Suppressor macrophage treated with lipopolysaccharide for 1 hour (primary cell): ENCODE measurements around the gene ENPP7.
A peak's percentile ranks its signal among the peaks of the same experiment; 100 is the strongest.

Experiments
- DNase-seq, 3 donors: peaks; one replicate each; pipeline ENCODE4 v3.0.0-alpha.2; 2020 to 2022

Gene ENPP7

DNA sequence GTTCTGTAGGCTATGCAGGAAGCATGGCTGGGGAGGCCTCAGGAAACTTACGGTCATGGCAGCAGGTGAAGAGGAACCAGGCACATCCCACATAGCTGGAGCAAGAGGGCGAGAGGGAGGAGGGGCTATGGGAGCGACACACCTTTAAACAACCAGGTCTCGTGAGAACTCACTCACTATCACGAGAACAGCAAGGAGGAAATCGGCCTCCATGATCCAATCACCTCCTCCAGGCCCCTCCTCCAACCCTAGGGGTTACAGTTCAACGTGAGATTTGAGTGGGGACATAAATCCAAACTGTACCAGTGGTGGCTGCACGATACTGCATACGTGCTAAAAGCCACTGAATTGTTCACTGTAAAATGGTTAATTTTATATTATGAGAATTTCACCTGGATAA lies 26.1 kb upstream of the ENPP7 start:
- no peak for DNase-seq

DNA sequence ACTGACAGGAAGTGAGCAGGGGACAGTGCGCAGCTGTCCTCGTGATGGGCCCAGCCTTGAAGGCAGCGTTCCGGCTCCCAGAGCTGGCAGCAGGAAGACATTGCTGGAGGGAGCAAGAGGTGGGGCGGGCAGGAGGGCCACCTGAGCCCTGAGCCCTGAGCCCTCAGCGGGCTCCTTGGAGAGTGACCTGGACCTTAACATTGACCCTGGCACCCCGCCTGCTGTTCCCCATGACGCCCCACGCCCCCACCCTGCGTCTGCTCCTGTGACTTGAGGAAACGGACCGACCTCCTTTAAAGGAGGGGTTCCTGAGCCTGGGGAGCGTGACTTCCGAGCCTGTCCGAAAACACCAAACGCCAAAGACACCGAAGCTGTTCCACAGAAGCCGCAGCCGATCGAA lies 25.1 kb upstream of the ENPP7 start:
- no peak for DNase-seq

DNA sequence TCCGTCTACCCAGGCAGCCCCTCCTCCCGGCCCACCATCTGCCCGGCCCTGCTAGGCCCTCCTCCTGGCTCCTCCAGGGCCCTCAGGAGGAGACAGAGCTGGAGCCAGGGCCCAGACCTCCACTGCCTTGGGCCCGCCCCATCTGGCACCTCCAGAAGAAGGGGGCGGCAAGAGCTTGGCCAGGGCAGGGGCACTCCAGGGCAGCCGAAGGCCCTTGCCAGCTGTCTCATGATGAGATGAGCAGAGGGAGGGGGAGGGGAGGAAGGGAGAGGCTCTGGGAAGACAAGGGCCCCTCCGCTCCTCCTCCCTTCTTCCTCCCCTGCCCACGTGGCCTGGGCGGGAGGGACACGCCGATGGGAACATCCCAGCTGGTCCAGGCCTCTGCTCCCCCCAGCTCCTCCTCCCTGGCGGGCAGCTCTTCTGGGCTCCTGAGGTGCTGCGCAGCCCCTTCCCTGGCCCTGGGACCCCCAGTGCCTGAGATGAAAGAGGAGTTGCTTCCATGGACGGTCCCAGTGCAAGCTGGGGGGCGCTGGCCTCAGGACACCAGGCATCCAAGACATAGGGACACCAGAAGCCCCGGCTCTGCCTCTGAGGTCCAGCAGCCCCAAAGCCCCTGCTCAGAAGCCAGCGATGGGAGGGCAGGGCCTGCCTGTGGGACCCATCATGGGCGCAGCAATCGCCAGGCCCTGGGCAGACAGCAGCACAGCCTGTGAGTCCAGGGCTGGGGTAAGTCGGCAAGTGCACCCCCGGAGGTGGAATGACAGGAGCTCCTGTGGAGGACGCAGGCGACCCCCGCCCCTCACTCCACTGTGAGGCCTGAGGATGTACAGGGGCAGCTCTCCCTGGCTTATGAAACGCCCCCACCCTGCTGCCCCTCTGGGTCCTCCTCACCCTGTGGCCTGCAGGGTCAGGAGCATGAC lies 23.6 kb upstream of the ENPP7 start:
- DNase-seq: peak in 1 of 3 donors; percentile 15

DNA sequence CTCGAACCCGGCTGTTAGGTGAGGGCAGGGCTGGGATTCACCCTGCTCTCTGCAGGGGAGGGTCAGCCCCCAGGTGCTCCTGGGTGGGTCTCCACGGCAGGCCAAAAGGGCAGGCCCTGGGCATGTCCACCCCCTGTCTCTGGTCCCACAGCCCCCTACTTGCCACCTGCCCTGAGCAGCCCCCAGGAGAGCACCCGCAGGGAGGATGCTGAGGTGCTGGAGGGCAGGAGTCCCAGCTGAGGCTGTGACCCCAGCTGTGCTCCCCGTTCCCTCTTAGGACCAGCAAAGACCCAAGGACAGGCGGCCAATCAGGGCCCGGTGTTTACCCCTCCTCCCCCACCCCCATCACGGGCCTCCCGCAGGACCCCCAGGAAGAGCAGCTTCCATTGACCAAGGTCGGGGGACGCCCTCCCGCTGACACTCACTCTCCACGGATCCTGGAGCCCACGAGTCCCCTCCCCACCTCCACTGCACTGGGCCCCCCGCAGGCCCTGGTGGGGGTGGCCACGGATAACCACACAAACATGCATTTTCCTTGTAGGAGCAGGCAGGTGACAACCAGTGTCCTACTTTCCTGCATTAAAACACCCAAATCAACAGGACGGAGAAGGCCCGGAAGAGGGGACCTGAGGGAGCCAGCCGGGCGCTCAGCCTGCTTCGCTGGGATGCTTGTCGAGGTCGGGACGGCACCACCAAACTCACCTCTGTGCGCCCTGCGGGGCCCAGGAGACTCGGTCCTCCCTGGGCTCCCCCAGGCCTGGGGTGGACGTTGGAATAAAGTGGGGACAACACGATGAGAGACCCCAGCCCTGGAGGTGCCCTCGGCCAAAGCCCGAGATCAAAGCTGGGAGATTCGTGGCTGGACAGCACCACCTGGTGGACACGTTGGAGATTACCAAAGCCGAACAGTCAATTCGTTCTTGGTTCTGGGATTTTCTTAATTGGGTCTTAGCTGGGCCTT lies 22.5 kb upstream of the ENPP7 start:
- DNase-seq: peak; percentile 55 to 65 (median 65)

DNA sequence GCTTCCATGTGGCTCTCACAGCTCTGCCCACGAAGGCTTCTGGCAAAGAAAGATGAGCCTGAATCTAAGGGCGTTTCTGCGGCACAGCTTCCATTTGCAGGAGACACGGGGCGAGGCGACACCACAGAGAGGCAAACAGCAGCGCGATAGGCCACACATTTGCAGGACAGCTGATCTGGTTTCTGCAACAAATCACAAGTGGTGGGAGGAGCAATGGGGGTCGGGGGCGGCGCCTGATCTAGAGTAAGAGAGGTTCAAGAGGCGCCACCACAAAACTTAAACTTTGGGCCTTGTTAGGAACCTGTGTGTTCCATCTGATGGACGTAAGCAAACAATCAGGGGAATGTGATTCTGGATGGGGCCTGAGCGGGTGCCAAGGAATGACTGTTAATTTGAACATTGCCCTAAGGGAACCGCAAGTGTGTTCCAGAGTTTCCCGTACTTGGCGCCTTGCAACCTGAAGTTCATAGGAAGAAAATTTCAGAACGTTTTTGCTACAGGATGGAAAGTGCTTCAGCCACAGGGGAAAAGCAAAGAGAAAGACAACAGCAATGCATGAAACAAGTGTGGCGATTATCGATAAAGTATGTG lies 18.9 kb upstream of the ENPP7 start:
- no peak for DNase-seq

DNA sequence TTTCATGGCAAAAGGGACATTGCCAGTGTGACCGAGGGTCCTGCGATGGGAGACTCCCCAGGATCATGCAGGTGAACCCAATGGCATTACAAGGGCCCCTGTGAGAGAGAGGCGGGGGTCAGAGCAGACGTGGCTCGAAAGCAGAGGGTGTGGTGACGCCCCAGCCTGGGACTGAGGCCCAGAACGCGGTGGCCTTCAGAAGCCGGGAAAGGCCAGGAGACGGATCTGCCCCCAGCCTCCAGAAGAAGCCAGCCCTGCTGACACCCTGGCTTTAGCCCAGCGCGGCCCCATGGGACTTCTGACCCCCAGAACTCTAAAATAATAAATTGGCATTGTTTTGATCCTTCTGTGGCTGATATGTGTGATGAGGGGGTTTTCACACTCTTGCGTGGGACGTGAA lies 17.4 kb upstream of the ENPP7 start:
- DNase-seq: no peak

DNA sequence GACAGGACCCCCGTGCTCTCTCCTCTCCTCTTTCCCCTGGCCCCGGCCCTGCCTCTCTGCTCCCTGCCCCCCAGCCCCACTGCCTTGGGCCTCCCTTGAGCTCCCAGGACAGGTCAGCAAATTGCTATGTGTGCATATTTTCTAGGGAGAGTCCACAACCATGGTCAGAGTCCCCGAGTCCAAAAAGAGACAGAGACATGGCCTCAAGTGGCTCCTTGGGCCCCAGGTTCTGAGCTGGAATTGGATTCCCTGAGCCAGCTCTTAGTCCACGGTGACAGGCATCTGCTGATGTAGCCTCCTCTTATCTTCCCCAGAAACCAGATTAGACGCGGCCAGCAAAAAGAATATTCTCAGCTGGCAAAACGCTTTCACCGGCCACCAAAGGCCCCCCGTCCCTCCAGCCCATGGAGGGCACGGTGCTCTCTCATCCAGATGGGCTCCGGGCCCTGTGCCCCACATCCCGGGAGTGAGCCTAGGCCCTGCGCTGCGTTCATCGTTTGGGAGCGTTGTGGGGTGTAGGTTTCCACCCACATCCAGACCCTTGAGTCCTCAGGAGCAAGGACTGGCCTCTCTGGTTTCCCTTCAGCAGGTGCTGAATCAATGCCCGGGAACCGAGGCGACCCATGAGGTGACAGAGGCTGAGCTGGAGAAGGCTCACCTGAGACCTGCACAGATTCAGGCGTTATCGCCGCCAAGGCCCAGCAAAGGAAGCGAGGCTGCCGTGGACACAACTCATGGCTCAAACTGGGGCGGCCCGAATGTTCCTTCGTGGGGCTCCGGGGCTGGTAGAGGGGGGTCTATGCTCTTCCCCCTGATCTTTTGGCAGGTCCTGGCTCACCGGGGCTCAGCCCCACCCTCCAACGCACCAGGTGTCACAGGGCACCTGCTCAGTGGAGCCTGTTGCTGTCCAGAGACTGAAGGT lies 16.3 kb upstream of the ENPP7 start:
- DNase-seq: no peak

DNA sequence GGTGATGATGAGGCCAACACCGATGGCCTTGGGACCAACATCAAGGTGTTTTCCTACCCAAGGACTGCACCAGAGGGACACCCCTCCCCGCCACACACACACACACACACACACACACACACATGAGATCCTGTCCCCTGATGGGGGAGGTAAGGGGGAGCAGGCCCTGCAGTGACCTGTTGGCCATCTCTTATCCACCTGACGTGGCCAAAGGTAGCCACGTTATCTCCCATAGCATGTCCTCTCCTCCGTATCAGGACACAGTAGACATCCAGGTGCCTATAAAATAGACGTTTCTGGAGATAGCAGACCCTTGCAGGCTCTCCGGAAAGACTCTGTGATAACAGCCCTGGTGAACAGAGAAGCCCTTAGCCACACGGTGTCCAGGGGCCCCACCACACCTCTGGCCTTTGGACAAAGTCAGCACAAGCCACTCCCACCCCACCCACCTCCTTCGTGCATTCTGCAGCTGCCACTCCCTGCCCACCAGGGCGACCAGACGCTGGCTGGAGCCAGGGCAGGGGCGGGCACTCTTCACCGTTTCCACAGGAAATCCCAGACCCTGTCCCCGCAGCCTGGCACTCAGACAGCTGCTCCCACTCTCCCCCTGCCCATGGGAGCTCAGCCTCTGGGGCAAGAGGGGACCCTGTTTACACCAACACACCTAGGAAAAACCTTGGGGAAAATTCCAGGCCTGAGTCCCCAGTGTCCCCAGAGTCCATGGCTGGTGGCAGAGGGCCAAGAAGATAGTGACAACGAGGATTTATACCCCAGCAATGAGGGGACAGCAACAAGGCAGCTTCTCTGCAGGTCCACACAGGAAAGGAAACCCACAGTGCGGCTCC lies 15.4 kb upstream of the ENPP7 start:
- no peak for DNase-seq

DNA sequence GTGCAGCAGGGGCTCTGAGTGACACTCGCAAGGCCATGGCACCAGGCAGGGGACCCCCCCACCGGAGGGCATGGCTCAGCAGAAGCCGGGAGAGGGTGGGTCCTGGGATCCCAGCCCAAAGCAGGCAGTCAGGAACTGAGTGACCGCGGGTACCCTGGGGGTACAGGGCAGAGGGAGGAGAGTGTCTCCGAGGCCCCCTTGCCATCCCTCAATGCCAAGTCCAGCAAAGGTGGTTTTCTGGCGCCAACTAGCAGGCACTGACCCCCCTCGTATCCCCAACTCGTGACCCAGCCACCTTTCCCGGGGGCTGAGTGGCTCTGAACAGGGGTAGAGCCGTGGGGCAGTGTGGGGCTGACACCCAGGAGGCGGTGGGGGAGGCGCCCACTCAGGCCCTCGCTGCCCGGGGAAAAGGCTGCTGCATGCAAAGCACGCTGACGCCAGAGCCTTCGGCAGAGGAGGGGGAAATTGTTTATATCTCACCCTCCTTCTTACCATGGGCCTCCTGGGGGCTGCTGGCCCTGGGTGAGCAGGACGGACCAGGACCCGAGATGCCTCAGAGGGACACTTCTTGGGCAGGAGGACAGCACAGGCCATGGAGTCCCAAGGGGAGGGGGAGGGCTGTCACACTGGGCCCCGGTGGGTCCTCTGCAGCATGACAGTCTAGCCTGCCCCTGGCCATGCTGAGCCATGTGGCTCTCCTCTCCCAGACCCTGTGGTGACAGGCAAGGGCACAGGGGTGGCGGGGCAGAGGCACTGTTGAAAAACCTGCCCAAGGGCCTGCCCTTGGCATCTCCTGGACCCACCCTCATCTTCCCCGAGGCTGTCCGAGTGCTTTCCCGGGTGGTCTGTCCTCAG lies 14.6 kb upstream of the ENPP7 start:
- no peak for DNase-seq

DNA sequence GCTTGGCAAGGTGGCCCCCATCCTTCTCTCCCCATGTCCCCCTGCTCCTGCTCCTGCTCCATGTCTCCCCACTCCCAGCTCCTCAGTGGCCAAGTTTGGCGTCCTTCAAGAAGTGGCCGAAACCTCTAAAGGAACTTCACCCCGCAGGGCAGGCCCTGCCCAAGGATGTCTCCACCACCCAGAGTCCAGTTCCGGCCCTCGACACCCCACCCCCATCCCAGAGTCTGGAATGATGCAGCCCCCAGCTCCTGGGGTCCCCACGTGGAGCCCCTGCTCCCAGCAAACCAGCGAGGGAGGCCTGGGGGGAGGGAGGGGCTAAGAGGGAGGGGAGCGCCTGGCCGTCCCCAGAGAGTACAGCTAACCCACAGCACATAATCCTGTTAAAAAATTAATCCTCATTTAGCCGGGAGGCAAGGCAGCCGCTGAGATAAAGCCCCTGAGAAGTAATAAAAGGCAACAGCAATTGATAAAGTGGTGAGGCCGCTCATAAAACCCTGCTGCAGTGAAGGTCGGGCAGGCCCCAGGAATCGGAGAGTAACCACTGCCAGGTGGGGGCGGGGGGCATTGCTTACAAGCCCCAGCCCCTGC lies 9.9 kb upstream of the ENPP7 start:
- no peak for DNase-seq

DNA sequence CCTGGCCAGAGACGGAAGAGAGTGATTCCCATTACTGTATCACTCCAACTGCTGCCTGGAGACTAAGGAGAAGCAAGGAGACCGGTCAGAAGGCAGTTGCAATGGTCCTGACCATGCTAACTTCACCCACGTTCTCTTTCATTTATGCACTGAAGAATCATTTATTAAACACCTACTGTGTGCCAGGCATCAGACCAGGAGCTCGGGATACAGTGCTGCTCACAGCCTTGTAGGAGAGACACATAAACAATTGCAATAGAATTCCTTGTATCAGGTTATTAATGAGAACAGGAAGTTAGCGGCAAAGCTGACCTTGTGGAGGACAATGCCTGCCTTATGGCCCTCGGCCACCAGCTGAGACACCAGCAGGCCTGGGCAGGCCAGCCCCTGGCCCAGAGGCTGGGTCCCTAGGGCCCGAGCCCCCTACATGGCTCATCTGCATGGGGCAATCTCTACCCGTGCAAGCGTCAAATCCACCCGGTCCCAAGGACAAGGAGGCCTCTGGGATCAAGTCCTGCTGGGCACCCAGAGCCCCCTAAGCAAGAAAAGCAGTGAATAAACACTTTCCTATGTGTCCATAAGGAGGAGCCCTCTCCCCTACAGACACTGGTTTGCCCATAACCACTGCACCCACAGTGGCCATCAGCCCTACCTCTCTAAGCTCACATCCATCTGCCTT lies 8.6 kb upstream of the ENPP7 start:
- DNase-seq: no peak

DNA sequence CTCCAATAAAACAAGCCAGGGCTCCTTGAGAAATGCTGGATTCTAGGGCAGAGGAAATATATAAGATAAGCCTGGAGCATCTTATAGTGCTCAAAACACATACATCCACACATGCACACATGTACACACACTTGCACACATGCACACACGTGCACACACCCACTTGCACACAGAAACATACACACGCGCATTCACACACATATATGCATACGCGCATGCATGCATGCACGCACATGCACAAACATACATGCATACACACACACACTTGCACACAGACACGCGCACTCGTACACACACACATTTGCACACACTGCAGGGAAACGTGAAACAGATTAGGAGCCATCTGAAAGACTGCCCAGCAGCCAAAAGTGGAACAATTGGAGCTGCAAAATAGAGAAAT lies 8.0 kb upstream of the ENPP7 start:
- DNase-seq: no peak

DNA sequence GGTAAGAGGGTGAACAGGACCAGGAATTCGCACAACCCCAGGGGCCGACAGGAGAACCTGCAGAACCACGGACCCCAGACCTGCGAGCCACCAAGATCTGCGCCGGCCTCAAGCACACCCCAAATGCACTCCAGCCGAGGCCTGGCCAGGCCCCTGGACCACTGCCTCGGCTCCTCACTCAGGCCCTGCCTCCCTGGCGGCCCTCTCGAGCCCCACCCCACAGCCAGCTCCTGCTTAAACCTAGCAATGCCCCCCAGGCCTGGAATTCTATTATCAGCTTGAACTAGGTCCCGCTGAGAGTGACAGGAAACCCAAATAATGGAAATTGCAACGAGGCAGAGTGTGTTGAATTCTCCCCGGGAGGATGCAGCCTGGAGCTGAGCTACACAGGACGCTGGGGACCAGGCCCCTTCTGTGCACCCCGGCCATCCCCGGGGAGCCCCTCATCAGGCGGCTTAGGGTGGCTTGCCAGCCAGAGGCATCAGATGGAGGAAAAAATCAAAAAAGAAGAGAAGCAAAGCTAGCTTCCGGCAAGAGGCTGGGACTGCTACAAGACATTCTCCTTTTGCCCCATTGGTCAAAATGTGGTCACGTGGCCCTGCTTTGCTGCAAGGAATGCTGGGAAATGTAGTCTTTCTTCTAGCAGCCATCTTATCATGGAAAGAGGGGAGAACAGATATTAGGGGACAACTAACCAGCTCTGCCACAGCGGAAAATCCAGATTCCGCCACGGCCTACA lies 2.4 kb upstream of the ENPP7 start:
- DNase-seq: peak; percentile 87 to 91 (median 90)

DNA sequence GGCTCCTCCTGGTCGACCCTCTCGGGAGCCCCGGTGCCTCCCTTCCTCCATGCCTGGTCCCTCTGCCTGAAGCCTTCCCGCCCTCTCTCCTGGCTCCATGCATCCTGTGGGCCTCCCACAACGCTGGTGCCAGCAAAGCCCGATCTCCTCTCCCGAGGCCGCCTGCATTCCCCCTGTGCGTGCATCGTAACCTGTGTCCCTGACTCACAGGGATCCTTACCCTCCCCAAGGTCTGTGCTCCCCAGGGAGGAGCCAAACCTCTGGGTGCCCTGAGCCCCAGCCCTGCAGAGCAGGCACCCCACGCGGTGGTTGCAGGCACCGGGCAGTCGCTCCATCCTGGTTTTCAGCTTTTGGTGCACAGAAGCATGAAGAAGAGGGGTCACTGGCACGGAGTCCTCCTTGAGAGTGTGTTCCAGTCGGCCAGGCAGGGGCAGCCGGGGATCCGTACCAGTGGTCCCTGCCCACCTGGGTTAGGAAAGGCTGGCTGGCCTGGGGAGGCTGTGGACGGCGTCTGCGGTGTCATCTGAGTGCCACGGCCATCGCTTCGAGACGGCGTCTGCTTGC lies 1.8 kb upstream of the ENPP7 start:
- no peak for DNase-seq

DNA sequence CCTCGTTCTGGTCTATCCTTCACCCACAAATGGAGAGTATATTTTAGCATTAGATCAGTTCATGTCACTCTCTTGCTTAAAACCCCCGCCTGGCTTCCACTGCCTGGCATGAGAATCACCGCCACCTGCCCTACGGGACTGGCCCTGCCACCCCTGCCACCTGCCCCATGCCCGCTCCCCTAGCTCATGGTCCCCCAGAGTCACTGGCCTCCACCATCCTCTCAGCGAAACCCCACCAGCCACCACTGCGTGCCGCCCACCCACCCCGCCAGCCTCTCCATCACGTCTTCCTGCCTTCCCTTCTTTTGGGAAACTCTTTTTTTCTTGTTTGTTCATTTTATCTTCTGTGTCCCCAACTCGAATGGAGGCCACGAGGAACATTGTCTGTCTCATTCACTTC lies 982 bp upstream of the ENPP7 start:
- no peak for DNase-seq

DNA sequence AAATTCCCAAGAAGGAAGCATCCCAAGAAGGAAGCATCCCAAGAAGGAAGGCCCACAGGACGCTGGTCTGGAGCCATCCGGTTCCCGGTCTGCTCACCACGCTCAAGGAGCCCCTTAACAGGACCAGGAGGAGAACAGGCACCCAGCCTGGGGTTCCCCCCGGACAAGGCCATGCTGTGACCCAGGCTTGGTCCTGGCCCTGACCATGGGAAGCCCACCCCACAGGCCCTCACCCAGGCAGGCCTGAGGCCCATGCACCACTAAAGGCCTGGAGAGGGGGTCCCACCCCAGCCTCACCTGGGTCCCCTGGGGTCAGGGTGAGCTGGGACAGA lies 340 bp upstream of the ENPP7 start:
- no peak for DNase-seq

DNA sequence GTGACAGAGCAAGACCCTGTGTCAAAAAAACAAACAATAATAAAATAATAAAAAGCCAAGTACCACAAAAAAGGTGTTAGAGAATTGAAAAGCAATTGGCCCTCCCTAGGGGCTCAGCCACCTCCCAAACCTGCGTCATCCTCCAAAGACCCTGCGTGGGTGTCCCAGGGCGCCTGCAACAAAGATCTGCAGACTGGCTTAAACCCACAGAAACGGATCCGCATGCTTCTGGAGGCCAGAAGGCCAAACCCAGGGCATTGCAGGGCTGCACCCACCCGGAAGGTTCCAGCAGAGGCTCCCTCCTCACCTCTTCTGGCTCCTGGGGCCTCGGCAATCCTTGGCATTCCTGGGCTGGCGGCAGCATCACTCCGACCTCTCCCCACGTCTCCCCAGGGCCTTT lies 1.5 kb downstream of the ENPP7 start:
- no peak for DNase-seq
